ENCODE results near the gene SLC25A11.
A peak's percentile ranks its signal among the peaks of the same experiment; 100 is the strongest.

The SLC25A11 gene

GRCh38 chr17:4966844-4967538 is 27.1 kb upstream of the SLC25A11 start:
- peak; percentile 87 for DNase-seq

GRCh38 chr17:4965311-4965986 is 25.6 kb upstream of the SLC25A11 start:
- no peak for DNase-seq

GRCh38 chr17:4960279-4960922 is 20.6 kb upstream of the SLC25A11 start:
- no peak for DNase-seq

- DNase-seq, result no peak
Observed at GRCh38 chr17:4959261-4959965, 19.6 kb upstream of the SLC25A11 start.

- DNase-seq, result no peak
Observed at GRCh38 chr17:4958102-4958501, 18.3 kb upstream of the SLC25A11 start.

GRCh38 chr17:4956493-4957061 is 16.7 kb upstream of the SLC25A11 start:
- peak; percentile 52 for DNase-seq

- no peak for DNase-seq
Observed at GRCh38 chr17:4955091-4955490, 15.2 kb upstream of the SLC25A11 start.

GRCh38 chr17:4953451-4953961 is 13.7 kb upstream of the SLC25A11 start:
- DNase-seq, result no peak

- DNase-seq, result no peak
Observed at GRCh38 chr17:4951486-4951885, 11.6 kb upstream of the SLC25A11 start.

GRCh38 chr17:4950746-4951204 is 10.9 kb upstream of the SLC25A11 start, which contains the start of gene ENO3:
Gene ENO3 (plus strand): TSS chr17:4951119. CDS start chr17:4951830, 711 bp downstream.
- DNase-seq, result no peak

GRCh38 chr17:4950075-4950745 is 10.4 kb upstream of the SLC25A11 start:
- no peak for DNase-seq

GRCh38 chr17:4949321-4950074 is 9.7 kb upstream of the SLC25A11 start:
- peak; percentile 71 for DNase-seq

GRCh38 chr17:4948931-4949320 is 9.1 kb upstream of the SLC25A11 start:
- DNase-seq, result peak; percentile 72

- DNase-seq, result peak; percentile 87
Observed at GRCh38 chr17:4948166-4948930, 8.5 kb upstream of the SLC25A11 start, which contains the start of gene PFN1. Gene PFN1 (minus strand): TSS chr17:4948530. CDS start chr17:4948394, 136 bp downstream.

GRCh38 chr17:4947411-4948165 is 7.7 kb upstream of the SLC25A11 start:
- peak; percentile 69 for DNase-seq

GRCh38 chr17:4947010-4947410 is 7.2 kb upstream of the SLC25A11 start:
- no peak for DNase-seq

- DNase-seq, result no peak
Observed at GRCh38 chr17:4946312-4946976, 6.6 kb upstream of the SLC25A11 start.

- no peak for DNase-seq
Observed at GRCh38 chr17:4945944-4946280, 6.1 kb upstream of the SLC25A11 start.

Data from stimulated activated CD4-positive, alpha-beta T cell treated with anti-CD3 and anti-CD28 coated beads, Interleukin-12 subunit alpha, Interleukin-12 subunit beta, amount 100 ng/mL, for 4 hours (primary cell).